OCI-LY3 (cell line): ENCODE measurements around the gene DOK7.

Experiments
- H2AFZ ChIP-seq: fragments of 200-600, 300-600 bp; shearing (Covaris generic); 2 replicates; pipeline ENCODE4 v1.6.0; 2014; ENCODE audit warnings: antibody characterized with exemption, low read depth, low read length
- H3K27ac ChIP-seq: fragments of 200-600, 300-600 bp; sonication (generic); 2 replicates; pipeline ENCODE4 v1.5.1; 2014; ENCODE audit warnings: mild to moderate bottlenecking, low read length, moderate library complexity, mixed read lengths
- H3K27me3 ChIP-seq: fragments of 200-600, 300-600 bp; sonication (generic); 2 replicates; pipeline ENCODE4 v1.6.1; 2014; ENCODE audit warnings: low read depth, low read length, mixed read lengths
- H3K36me3 ChIP-seq: fragments of 200-600, 300-600 bp; sonication (generic); replicated peaks from 2 replicates; pipeline ENCODE3; 2014; ENCODE audit warnings: low read depth, low read length, mixed read lengths
- H3K4me1 ChIP-seq: fragments of 300-600, 200-600 bp; sonication (generic); 2 replicates; pipeline ENCODE4 v1.6.1; 2014; ENCODE audit warnings: low read length, mixed read lengths
- H3K4me2 ChIP-seq: fragments of 200-600, 300-600 bp; sonication (generic); 2 replicates; pipeline ENCODE4 v1.6.1; 2014; ENCODE audit warnings: low read length, mixed read lengths
- H3K4me3 ChIP-seq: fragments of 300-600, 200-600 bp; sonication (generic); 2 replicates; pipeline ENCODE4 v1.5.1; 2014; ENCODE audit warnings: antibody characterized with exemption, mild to moderate bottlenecking, low read length, moderate library complexity
- H3K79me2 ChIP-seq: fragments of 300-600, 200-600 bp; shearing (Covaris generic); 2 replicates; pipeline ENCODE4 v1.6.1; 2014; ENCODE audit warnings: mild to moderate bottlenecking, low read length, mixed read lengths
- H3K9ac ChIP-seq: fragments of 300-600, 200-600 bp; shearing (Covaris generic); 2 replicates; pipeline ENCODE4 v1.6.0; 2014; ENCODE audit warnings: mild to moderate bottlenecking, low read length, moderate library complexity
- H3K9me3 ChIP-seq: fragments of 200-600, 300-600 bp; shearing (Covaris generic); 2 replicates; pipeline ENCODE4 v1.6.1; 2014; ENCODE audit warnings: low read length, mixed read lengths; ENCODE audit not compliant: insufficient read depth
- H4K20me1 ChIP-seq: fragments of 200-600, 300-600 bp; sonication (generic); 2 replicates; pipeline ENCODE4 v1.6.1; 2016; ENCODE audit warnings: low read length, mixed read lengths; ENCODE audit not compliant: insufficient read depth
- CTCF ChIP-seq: fragments of 200-600, 300-600 bp; sonication (generic); IDR thresholded peaks from 2 replicates; pipeline ENCODE4 v1.5.1; 2014; ENCODE audit warnings: antibody characterized with exemption, low read length, low read depth
- EZH2phosphoT487 ChIP-seq: fragments of 200-600 bp; shearing (Covaris generic); IDR thresholded peaks from 2 replicates; pipeline ENCODE4 v1.6.1; 2018; ENCODE audit warnings: antibody characterized with exemption, mixed run types, low read depth

DOK7 gene

GRCh38 chr4:3487861-3488260, 24.8 kb downstream of the DOK7 start:
- H3K4me3 ChIP-seq = no peak overlapping the region
- no peaks in the 10 kb centered on the region for H3K36me3 ChIP-seq
- no peaks in the 10 kb centered on the region for H3K9me3 ChIP-seq
- H3K4me1 ChIP-seq = peaks cover 11% of the 10 kb centered on the region; the same call in 1 of the 2 replicates
- TF ChIP-seq EZH2phosphoT487 (no peak), CTCF (no peak)
- no peak overlapping the region for H3K27ac ChIP-seq
- no peaks in the 10 kb centered on the region for H3K79me2 ChIP-seq
- H3K4me2 ChIP-seq = no peak overlapping the region
- H2AFZ ChIP-seq = no peak overlapping the region
- no peak overlapping the region for H3K9ac ChIP-seq
- peaks cover 8% of the 10 kb centered on the region; the same call in 1 of the 2 replicates for H4K20me1 ChIP-seq
- peaks cover 84% of the 10 kb centered on the region for H3K27me3 ChIP-seq

DNA sequence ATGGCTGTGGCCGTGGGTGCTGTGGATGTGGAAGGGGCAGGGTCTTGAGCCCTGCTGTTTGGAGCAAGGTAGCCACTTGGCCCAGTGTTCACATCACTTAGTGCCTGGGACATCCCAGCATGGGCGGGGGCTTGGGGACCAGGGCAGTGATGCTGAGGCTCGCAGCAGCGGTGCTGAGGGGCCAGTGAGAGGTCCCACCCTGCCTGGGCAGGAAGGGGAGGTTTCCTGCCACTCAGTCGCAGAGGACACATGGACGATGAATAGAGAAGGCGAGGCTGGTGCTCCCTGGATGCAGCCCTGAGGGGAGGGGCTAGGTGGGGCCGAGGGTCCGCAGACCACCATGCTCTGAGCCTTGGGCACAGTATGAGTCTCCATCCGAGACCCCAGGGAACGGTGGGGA, 25.7 kb downstream of the DOK7 start:
- Histone ChIP-seq H3K9me3 (no peaks in the 10 kb centered on the region), H3K36me3 (no peaks in the 10 kb centered on the region), H3K79me2 (no peaks in the 10 kb centered on the region), H3K9ac (no peak overlapping the region), H2AFZ (no peak overlapping the region), H4K20me1 (peaks cover 8% of the 10 kb centered on the region; the same call in 1 of the 2 replicates), H3K4me1 (peaks cover 11% of the 10 kb centered on the region; the same call in 1 of the 2 replicates), H3K4me2 (no peak overlapping the region), H3K27ac (no peak overlapping the region), H3K4me3 (no peak overlapping the region), H3K27me3 (peaks cover 82% of the 10 kb centered on the region)
- TF ChIP-seq EZH2phosphoT487 (no peak), CTCF (no peak)

DNA sequence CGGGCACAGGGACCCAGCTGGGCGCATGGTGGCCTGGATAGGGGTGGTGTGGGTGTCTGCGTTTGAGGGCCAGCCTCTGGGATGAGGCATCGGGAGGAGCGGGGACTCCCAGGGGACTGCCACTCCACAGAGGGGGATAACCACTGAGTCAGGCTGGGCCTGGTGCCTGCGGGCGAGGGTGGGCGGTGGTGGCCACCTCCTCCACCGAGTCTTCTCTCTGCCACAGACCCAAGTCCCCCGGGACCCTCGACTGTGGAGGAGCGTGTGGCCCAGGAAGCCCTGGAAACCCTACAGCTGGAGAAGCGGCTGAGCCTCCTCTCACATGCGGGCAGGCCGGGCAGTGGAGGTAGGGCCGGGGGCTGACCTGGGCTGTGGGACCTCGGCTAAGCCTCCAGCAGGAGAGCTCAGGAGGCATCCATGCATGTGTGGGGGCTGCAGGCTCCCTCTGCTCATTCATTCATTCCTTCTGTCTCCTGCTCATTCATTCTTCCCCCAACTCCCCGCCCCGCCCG, 26.4 kb downstream of the DOK7 start:
- no peak overlapping the region for H3K4me3 ChIP-seq
- no peak overlapping the region for H3K9ac ChIP-seq
- peaks cover 75% of the 10 kb centered on the region for H3K27me3 ChIP-seq
- TF ChIP-seq CTCF (no peak), EZH2phosphoT487 (no peak)
- no peaks in the 10 kb centered on the region for H3K9me3 ChIP-seq
- H3K79me2 ChIP-seq = no peaks in the 10 kb centered on the region
- H3K4me1 ChIP-seq = peaks cover 11% of the 10 kb centered on the region; the same call in 1 of the 2 replicates
- H2AFZ ChIP-seq = no peak overlapping the region
- H3K36me3 ChIP-seq = no peaks in the 10 kb centered on the region
- no peak overlapping the region for H3K4me2 ChIP-seq
- H3K27ac ChIP-seq = no peak overlapping the region
- H4K20me1 ChIP-seq = peaks cover 8% of the 10 kb centered on the region; the same call in 1 of the 2 replicates

- Histone ChIP-seq H2AFZ (no peak overlapping the region), H3K4me1 (no peaks in the 10 kb centered on the region), H3K79me2 (no peaks in the 10 kb centered on the region), H3K4me2 (no peak overlapping the region), H4K20me1 (peaks cover 8% of the 10 kb centered on the region; the same call in 1 of the 2 replicates), H3K36me3 (no peaks in the 10 kb centered on the region), H3K27me3 (peaks cover 52% of the 10 kb centered on the region), H3K9me3 (no peaks in the 10 kb centered on the region), H3K27ac (no peak overlapping the region), H3K4me3 (no peak overlapping the region), H3K9ac (no peak overlapping the region)
- TF ChIP-seq CTCF (no peak), EZH2phosphoT487 (no peak)
Measured at GRCh38 chr4:3491681-3492405, 28.7 kb downstream of the DOK7 start.
